ENCODE measurements around the gene POU5F1.
"Not testable (repeated sequence)": the region's sequence is repeated elsewhere in the genome, so short reads cannot be mapped to it uniquely, and the experiment has no call there.

Gene POU5F1

GRCh38 chr6:31170600-31170881 lies at the start of gene POU5F1:
TSS of gene POU5F1 (minus strand) at chr6:31170682. CDS start at chr6:31170620, 62 bp downstream.
- no peaks in the 10 kb centered on the region for H3K36me3 Mint-ChIP-seq
- ATAC-seq (ENCODE audit: low read depth): no peak
- no peaks in the 10 kb centered on the region for H3K9me3 Mint-ChIP-seq

GRCh38 chr6:31216208-31216898 lies 45.9 kb upstream of the POU5F1 start:
- Mint-ChIP-seq H3K9me3 (peaks cover 11% of the 10 kb centered on the region), H3K4me3 (no peak overlapping the region), H3K4me1 (peaks cover 6% of the 10 kb centered on the region), H3K27me3 (peaks cover 1% of the 10 kb centered on the region), H3K27ac (peak overlapping the region; percentile 70), H3K36me3 (peaks cover 12% of the 10 kb centered on the region)
- DNase-seq (ENCODE audit: low spot score in 2 of 2) (no peak), ATAC-seq (ENCODE audit: low read depth) (peak; percentile 73)

More at GRCh38 chr6:31170600-31170881, at the start of gene POU5F1:
- Mint-ChIP-seq H3K4me3 (no peak within 1 kb of the TSS), H3K4me1 (no peaks in the 10 kb centered on the region), H3K27me3 (no peaks in the 10 kb centered on the region), H3K27ac (no peak within 1 kb of the TSS)
- DNase-seq (ENCODE audit: low spot score in 2 of 2): no peak

- H3K27ac Mint-ChIP-seq; ATAC-seq (ENCODE audit: low read depth); H3K4me1 Mint-ChIP-seq; H3K27me3 Mint-ChIP-seq; H3K4me3 Mint-ChIP-seq; DNase-seq (ENCODE audit: low spot score in 2 of 2): not testable (repeated sequence)
- peaks cover 12% of the 10 kb centered on the region for H3K36me3 Mint-ChIP-seq
- H3K9me3 Mint-ChIP-seq: peaks cover 11% of the 10 kb centered on the region
These were observed 44.7 kb upstream of the POU5F1 start for GRCh38 chr6:31215216-31215615.

GRCh38 chr6:31214516-31214915 lies 44.0 kb upstream of the POU5F1 start:
- Mint-ChIP-seq H3K27ac (no peak overlapping the region), H3K4me1 (peaks cover 6% of the 10 kb centered on the region), H3K36me3 (peaks cover 14% of the 10 kb centered on the region), H3K27me3 (peaks cover 4% of the 10 kb centered on the region), H3K9me3 (peaks cover 11% of the 10 kb centered on the region), H3K4me3 (no peak overlapping the region)
- DNase-seq (ENCODE audit: low spot score in 2 of 2): no peak
- ATAC-seq (ENCODE audit: low read depth): no peak

GRCh38 chr6:31210741-31211532 lies 40.5 kb upstream of the POU5F1 start:
- Mint-ChIP-seq H3K27ac (no peak overlapping the region), H3K9me3 (no peaks in the 10 kb centered on the region), H3K36me3 (peaks cover 2% of the 10 kb centered on the region), H3K27me3 (peaks cover 3% of the 10 kb centered on the region), H3K4me1 (peaks cover 6% of the 10 kb centered on the region), H3K4me3 (no peak overlapping the region)
- DNase-seq (ENCODE audit: low spot score in 2 of 2): no peak
- ATAC-seq (ENCODE audit: low read depth): no peak

- Mint-ChIP-seq H3K4me3 (no peak overlapping the region), H3K9me3 (no peaks in the 10 kb centered on the region), H3K4me1 (peaks cover 8% of the 10 kb centered on the region), H3K36me3 (peaks cover 2% of the 10 kb centered on the region), H3K27ac (no peak overlapping the region), H3K27me3 (peaks cover 3% of the 10 kb centered on the region)
- DNase-seq (ENCODE audit: low spot score in 2 of 2): no peak
- ATAC-seq (ENCODE audit: low read depth): no peak
These were observed 39.6 kb upstream of the POU5F1 start for GRCh38 chr6:31210123-31210522.

- Mint-ChIP-seq H3K4me1 (peaks cover 8% of the 10 kb centered on the region), H3K9me3 (no peaks in the 10 kb centered on the region), H3K27ac (no peak overlapping the region), H3K4me3 (no peak overlapping the region), H3K36me3 (peaks cover 2% of the 10 kb centered on the region), H3K27me3 (peaks cover 3% of the 10 kb centered on the region)
- ATAC-seq (ENCODE audit: low read depth): no peak
- no peak for DNase-seq (ENCODE audit: low spot score in 2 of 2)
These were observed 38.7 kb upstream of the POU5F1 start for GRCh38 chr6:31209137-31209536.

GRCh38 chr6:31208506-31208905 lies 38.0 kb upstream of the POU5F1 start:
- H3K4me1 Mint-ChIP-seq: peaks cover 15% of the 10 kb centered on the region
- no peak for ATAC-seq (ENCODE audit: low read depth)
- peaks cover 3% of the 10 kb centered on the region for H3K27me3 Mint-ChIP-seq
- H3K27ac Mint-ChIP-seq: no peak overlapping the region
- peaks cover 2% of the 10 kb centered on the region for H3K36me3 Mint-ChIP-seq
- DNase-seq (ENCODE audit: low spot score in 2 of 2): no peak
- no peaks in the 10 kb centered on the region for H3K9me3 Mint-ChIP-seq
- H3K4me3 Mint-ChIP-seq: no peak overlapping the region

GRCh38 chr6:31205638-31206037 lies 35.2 kb upstream of the POU5F1 start:
- Mint-ChIP-seq H3K4me1 (peaks cover 33% of the 10 kb centered on the region), H3K36me3 (peaks cover 7% of the 10 kb centered on the region), H3K4me3 (no peak overlapping the region), H3K27ac (no peak overlapping the region), H3K27me3 (peaks cover 3% of the 10 kb centered on the region), H3K9me3 (peaks cover 1% of the 10 kb centered on the region)
- no peak for DNase-seq (ENCODE audit: low spot score in 2 of 2)
- no peak for ATAC-seq (ENCODE audit: low read depth)

GRCh38 chr6:31204751-31205145 lies 34.3 kb upstream of the POU5F1 start:
- Mint-ChIP-seq H3K9me3 (peaks cover 1% of the 10 kb centered on the region), H3K27ac (peak overlapping the region; percentile 99), H3K4me1 (peaks cover 33% of the 10 kb centered on the region), H3K36me3 (peaks cover 4% of the 10 kb centered on the region), H3K4me3 (peak overlapping the region; percentile 95), H3K27me3 (no peaks in the 10 kb centered on the region)
- ATAC-seq (ENCODE audit: low read depth) (no peak), DNase-seq (ENCODE audit: low spot score in 2 of 2) (no peak)

- H3K4me3 Mint-ChIP-seq: peak overlapping the region; percentile 95
- peak overlapping the region; percentile 99 for H3K27ac Mint-ChIP-seq
- H3K9me3 Mint-ChIP-seq: peaks cover 1% of the 10 kb centered on the region
- peaks cover 6% of the 10 kb centered on the region for H3K36me3 Mint-ChIP-seq
- peak; percentile 67 for ATAC-seq (ENCODE audit: low read depth)
- peak; percentile 42 to 55 for DNase-seq (ENCODE audit: low spot score in 2 of 2)
- no peaks in the 10 kb centered on the region for H3K27me3 Mint-ChIP-seq
- H3K4me1 Mint-ChIP-seq: peaks cover 35% of the 10 kb centered on the region
These were observed 33.0 kb upstream of the POU5F1 start for GRCh38 chr6:31203345-31203979.

GRCh38 chr6:31202259-31203166 lies 32.0 kb upstream of the POU5F1 start:
- peaks cover 6% of the 10 kb centered on the region for H3K36me3 Mint-ChIP-seq
- no peak for DNase-seq (ENCODE audit: low spot score in 2 of 2)
- peaks cover 34% of the 10 kb centered on the region for H3K4me1 Mint-ChIP-seq
- peaks cover 1% of the 10 kb centered on the region for H3K9me3 Mint-ChIP-seq
- no peaks in the 10 kb centered on the region for H3K27me3 Mint-ChIP-seq
- peak overlapping the region; percentile 14 for H3K4me3 Mint-ChIP-seq
- peak overlapping the region; percentile 99 for H3K27ac Mint-ChIP-seq
- ATAC-seq (ENCODE audit: low read depth): no peak

GRCh38 chr6:31199105-31199452 lies 28.6 kb upstream of the POU5F1 start:
- Mint-ChIP-seq H3K4me1 (peaks cover 41% of the 10 kb centered on the region), H3K27ac (peak overlapping the region; percentile 86), H3K36me3 (peaks cover 12% of the 10 kb centered on the region), H3K4me3 (peak overlapping the region; percentile 79)
- H3K27me3 Mint-ChIP-seq; H3K9me3 Mint-ChIP-seq; DNase-seq (ENCODE audit: low spot score in 2 of 2); ATAC-seq (ENCODE audit: low read depth): not testable (repeated sequence)

All from memory B cell (primary cell).